ENCODE data around the gene DCDC2B. TPM values are rescaled to one million over a fixed set of nuclear protein-coding genes. Genes with fewer than 3 reads are reported as not detected.

The DCDC2B gene
- total RNA-seq, 1 experiment from 2014 or later = not detected

Other genes with a start within 250 kb of the DCDC2B start
- 226 and 236 TPM in 2 replicates for gene KHDRBS1, start 195.2 kb upstream of the DCDC2B start, total RNA-seq (2021)
- 30.4 and 32.4 TPM in 2 replicates for gene TMEM39B, start 136.2 kb upstream of the DCDC2B start, total RNA-seq (2021)
- gene KPNA6, start 101.0 kb upstream of the DCDC2B start, total RNA-seq (2021) = 96.8 and 97.4 TPM in 2 replicates
- gene TXLNA, start 29.4 kb upstream of the DCDC2B start, total RNA-seq (2021) = 62.3 and 62.7 TPM in 2 replicates
- gene CCDC28B, start 8.5 kb upstream of the DCDC2B start, total RNA-seq (2021) = 15.6 and 22.4 TPM in 2 replicates
- 7.2 and 7.9 TPM in 2 replicates for gene IQCC, start 3.4 kb upstream of the DCDC2B start, total RNA-seq (2021)
- gene TMEM234, start 13.3 kb downstream of the DCDC2B start, total RNA-seq (2021) = 15.4 TPM in 2 replicates
- 298 and 303 TPM in 2 replicates for gene EIF3I, start 13.3 kb downstream of the DCDC2B start, total RNA-seq (2021)
- gene FAM167B, start 38.1 kb downstream of the DCDC2B start, total RNA-seq (2021) = 0.35 TPM in 1 of 2 replicates, not detected in the other
- gene LCK, start 42.2 kb downstream of the DCDC2B start, total RNA-seq (2021) = not detected in 2 replicates
- 192 and 195 TPM in 2 replicates for gene HDAC1, start 83.0 kb downstream of the DCDC2B start, total RNA-seq (2021)
- 425 and 445 TPM in 2 replicates for gene MARCKSL1, start 127.1 kb downstream of the DCDC2B start, total RNA-seq (2021)
- gene FAM229A, start 153.4 kb downstream of the DCDC2B start, total RNA-seq (2021) = 4.7 and 5.2 TPM in 2 replicates
- 3.9 and 4.3 TPM in 2 replicates for gene TSSK3, start 153.4 kb downstream of the DCDC2B start, total RNA-seq (2021)
- gene BSDC1, start 185.4 kb downstream of the DCDC2B start, total RNA-seq (2021) = 47.4 and 48.0 TPM in 2 replicates

All from A673 (cell line).